Measurements from ENCODE around the gene OPRL1. TPM values are rescaled to one million over a fixed set of nuclear protein-coding genes. Genes with fewer than 3 reads are reported as not detected.

OPRL1 gene
- total and polyA plus RNA-seq, 2 donors (not counting 1 experiment from before 2014, with no cell fraction given) = 0.49 to 4.1 TPM

GRCh38 chr20:64082820-64083377, 3.0 kb downstream of the OPRL1 start:
- Histone ChIP-seq H3K4me2 (ENCODE audit: extremely low read depth, insufficient read depth, low read length) (peak overlapping the region; percentile 70), H3K4me3 (replicated peaks in 1 of 4; ENCODE audit: control extremely low read depth in 1 of 4, insufficient read depth in 1 of 4, low read depth in 3 of 4, low read length in 4 of 4) (peak overlapping the region in 1 of 4 experiments; percentile 36)
- no peak for TF ChIP-seq EZH2 (IDR thresholded peaks at IDR 0.05; ENCODE audit: low read length, missing control alignments)
- TF ChIP-seq CTCF (conservative IDR thresholded peaks at IDR 0.05 in 1 of 2, IDR thresholded peaks at IDR 0.05 in 1 of 2; ENCODE audit: low read depth in 1 of 2, low read length in 2 of 2) = no peak

GRCh38 chr20:64083378-64083803, 3.5 kb downstream of the OPRL1 start:
- Histone ChIP-seq H3K9me3 (ENCODE audit: control insufficient read depth, insufficient read depth, low read depth, low read length) (no peaks in the 10 kb centered on the region), H3K79me2 (ENCODE audit: control insufficient read depth, insufficient read depth, low read length) (no peaks in the 10 kb centered on the region), H3K9ac (ENCODE audit: insufficient read depth, low read length) (no peak overlapping the region), H3K27ac (ENCODE audit: insufficient read depth, low read length) (no peak overlapping the region), H3K27me3 (ENCODE audit: control insufficient read depth, insufficient read depth, low read length) (peaks cover 24% of the 10 kb centered on the region), H3K4me1 (ENCODE audit: control insufficient read depth, extremely low read depth, insufficient read depth, low read length) (peaks cover 8% of the 10 kb centered on the region), H3K4me3 (replicated peaks in 1 of 4; ENCODE audit: control extremely low read depth in 1 of 4, insufficient read depth in 1 of 4, low read depth in 3 of 4, low read length in 4 of 4) (peak overlapping the region in 1 of 4 experiments; percentile 50), H3K4me2 (ENCODE audit: extremely low read depth, insufficient read depth, low read length) (peak overlapping the region; percentile 70), H4K20me1 (ENCODE audit: control insufficient read depth, extremely low read depth, insufficient read depth, low read length) (no peaks in the 10 kb centered on the region), H3K36me3 (ENCODE audit: control insufficient read depth, insufficient read depth, low read length) (no peaks in the 10 kb centered on the region), H2AFZ (ENCODE audit: low read length) (no peak overlapping the region)
- TF ChIP-seq CTCF (conservative IDR thresholded peaks at IDR 0.05 in 1 of 2, IDR thresholded peaks at IDR 0.05 in 1 of 2; ENCODE audit: low read depth in 1 of 2, low read length in 2 of 2) (peak; percentile 37 to 48), EZH2 (IDR thresholded peaks at IDR 0.05; ENCODE audit: low read length, missing control alignments) (no peak)
- DNase-seq (ENCODE audit: low read depth in 2 of 2) = peak; percentile 65 to 79

More at GRCh38 chr20:64082820-64083377, 3.0 kb downstream of the OPRL1 start:
- no peak overlapping the region for H3K9ac ChIP-seq (ENCODE audit: insufficient read depth, low read length)
- DNase-seq (ENCODE audit: low read depth in 2 of 2) = no peak
- peaks cover 24% of the 10 kb centered on the region for H3K27me3 ChIP-seq (ENCODE audit: control insufficient read depth, insufficient read depth, low read length)
- no peaks in the 10 kb centered on the region for H3K79me2 ChIP-seq (ENCODE audit: control insufficient read depth, insufficient read depth, low read length)
- no peaks in the 10 kb centered on the region for H4K20me1 ChIP-seq (ENCODE audit: control insufficient read depth, extremely low read depth, insufficient read depth, low read length)
- no peak overlapping the region for H3K27ac ChIP-seq (ENCODE audit: insufficient read depth, low read length)
- no peak overlapping the region for H2AFZ ChIP-seq (ENCODE audit: low read length)
- no peaks in the 10 kb centered on the region for H3K9me3 ChIP-seq (ENCODE audit: control insufficient read depth, insufficient read depth, low read depth, low read length)
- peaks cover 10% of the 10 kb centered on the region for H3K4me1 ChIP-seq (ENCODE audit: control insufficient read depth, extremely low read depth, insufficient read depth, low read length)
- H3K36me3 ChIP-seq (ENCODE audit: control insufficient read depth, insufficient read depth, low read length) = no peaks in the 10 kb centered on the region

- Histone ChIP-seq H3K9me3 (ENCODE audit: control insufficient read depth, insufficient read depth, low read depth, low read length) (no peaks in the 10 kb centered on the region), H3K4me2 (ENCODE audit: extremely low read depth, insufficient read depth, low read length) (peak within 1 kb of the TSS; percentile 70), H2AFZ (ENCODE audit: low read length) (no peak within 1 kb of the TSS), H3K27ac (ENCODE audit: insufficient read depth, low read length) (no peak within 1 kb of the TSS), H4K20me1 (ENCODE audit: control insufficient read depth, extremely low read depth, insufficient read depth, low read length) (no peaks in the 10 kb centered on the region), H3K27me3 (ENCODE audit: control insufficient read depth, insufficient read depth, low read length) (peaks cover 24% of the 10 kb centered on the region), H3K79me2 (ENCODE audit: control insufficient read depth, insufficient read depth, low read length) (no peaks in the 10 kb centered on the region), H3K9ac (ENCODE audit: insufficient read depth, low read length) (no peak within 1 kb of the TSS), H3K4me1 (ENCODE audit: control insufficient read depth, extremely low read depth, insufficient read depth, low read length) (peaks cover 5% of the 10 kb centered on the region), H3K4me3 (replicated peaks in 1 of 4; ENCODE audit: control extremely low read depth in 1 of 4, insufficient read depth in 1 of 4, low read depth in 3 of 4, low read length in 4 of 4) (peak within 1 kb of the TSS in 1 of 4 experiments; percentile 50), H3K36me3 (ENCODE audit: control insufficient read depth, insufficient read depth, low read length) (no peaks in the 10 kb centered on the region)
- DNase-seq (ENCODE audit: low read depth in 2 of 2) = peak in 1 of 2 donors; percentile 12
- TF ChIP-seq CTCF (conservative IDR thresholded peaks at IDR 0.05 in 1 of 2, IDR thresholded peaks at IDR 0.05 in 1 of 2; ENCODE audit: low read depth in 1 of 2, low read length in 2 of 2) = no peak
- TF ChIP-seq EZH2 (IDR thresholded peaks at IDR 0.05; ENCODE audit: low read length, missing control alignments) = peak; percentile 97
Measured at GRCh38 chr20:64083804-64084684, 4.2 kb downstream of the OPRL1 start, which contains the start of gene LKAAEAR1. Gene LKAAEAR1, minus strand, starts transcription at chr20:64084398. Its CDS starts 179 bp downstream, at chr20:64084219.
